SK-N-SH (cell line): ENCODE results near the gene NBPF4. TPM values are rescaled to one million over a fixed set of nuclear protein-coding genes. Genes with fewer than 3 reads are reported as not detected.

Source experiments
- CTCF ChIA-PET: fragments of 300-600, 350-600 bp; formaldehyde crosslinking; extraction: SDS; loops from one replicate; lab custom pipeline; 2021; lab: Yijun Ruan, JAX
- POLR2A ChIA-PET: fragments of 350-600 bp; sonication (Branson Sonifier 250); formaldehyde crosslinking; extraction: SDS; loops from one replicate; lab custom pipeline; 2020; ENCODE audit warnings: antibody characterized with exemption, inconsistent platforms; lab: Yijun Ruan, JAX
- DNase-seq: peaks from one replicate; pipeline ENCODE4 v3.0.0; 2012
- H2AFZ ChIP-seq: fragments of 200-600 bp; sonication (generic); 2 replicates; pipeline ENCODE4 v1.8.1; 2016; ENCODE audit warnings: antibody characterized with exemption, mild to moderate bottlenecking, low read depth
- H3F3A ChIP-seq: fragments of 200-600 bp; sonication (generic); replicated peaks from 2 replicates; pipeline ENCODE3; 2016; ENCODE audit warnings: antibody characterized with exemption, mild to moderate bottlenecking; ENCODE audit not compliant: insufficient read depth
- H3K27ac ChIP-seq, 2 experiments: fragments of 200-500 bp in 1 of 2; fragments of 200-600 bp in 1 of 2; sonication (Bioruptor generic) in 1 of 2; sonication (generic), shearing (Covaris generic) in 1 of 2; 2 replicates each; pipeline versions ENCODE4 v1.5.1 to v1.6.1; 2014 to 2016; ENCODE audit warnings: low read depth in 2 of 2, inconsistent platforms in 1 of 2, low read length in 1 of 2, mild to moderate bottlenecking in 1 of 2, mixed read lengths in 1 of 2
- H3K27me3 ChIP-seq: fragments of 200-600 bp; sonication (generic), shearing (Covaris generic); 2 replicates; pipeline ENCODE4 v1.6.1; 2016; ENCODE audit warnings: mixed run types; ENCODE audit not compliant: insufficient read depth
- H3K36me3 ChIP-seq, 2 experiments: fragments of 200-500 bp in 1 of 2; fragments of 200-600 bp in 1 of 2; sonication (Bioruptor generic) in 1 of 2; sonication (generic) in 1 of 2; replicated peaks in 1 of 2; 2 replicates each; pipeline versions ENCODE3 to v1.5.1; 2014 to 2016; ENCODE audit warnings: low read length in 1 of 2, mild to moderate bottlenecking in 1 of 2; ENCODE audit not compliant: insufficient read depth in 2 of 2, control insufficient read depth in 1 of 2
- H3K4me1 ChIP-seq, 2 experiments: fragments of 200-500 bp in 1 of 2; fragments of 200-600 bp in 1 of 2; sonication (Bioruptor generic) in 1 of 2; sonication (generic), shearing (Covaris generic) in 1 of 2; 2 replicates each; pipeline versions ENCODE4 v1.5.1 to v1.6.1; 2014 to 2016; ENCODE audit warnings: low read depth in 1 of 2, low read length in 1 of 2, mixed run types in 1 of 2; ENCODE audit not compliant: insufficient read depth in 2 of 2, control insufficient read depth in 1 of 2
- H3K4me2 ChIP-seq: fragments of 200-600 bp; sonication (generic), shearing (Covaris generic); 2 replicates; pipeline ENCODE4 v1.6.1; 2017; ENCODE audit warnings: mixed run types
- H3K4me3 ChIP-seq, 2 experiments: fragments of 200-500 bp in 1 of 2; fragments of 200-600 bp in 1 of 2; sonication (Bioruptor generic) in 1 of 2; sonication (generic), shearing (Covaris generic) in 1 of 2; 2 replicates each; pipeline versions ENCODE4 v1.5.1 to v1.8.1; 2014 to 2016; ENCODE audit warnings: low read depth in 2 of 2, inconsistent platforms in 1 of 2, low read length in 1 of 2, mild to moderate bottlenecking in 1 of 2, mixed read lengths in 1 of 2, moderate library complexity in 1 of 2
- H3K79me2 ChIP-seq: fragments of 200-600 bp; sonication (generic); 2 replicates; pipeline ENCODE4 v1.8.1; 2017; ENCODE audit warnings: mild to moderate bottlenecking; ENCODE audit not compliant: insufficient read depth
- H3K9ac ChIP-seq: fragments of 200-600 bp; sonication (generic); 2 replicates; pipeline ENCODE4 v1.6.1; 2017; ENCODE audit warnings: mixed run types
- H3K9me2 ChIP-seq: fragments of 200-600 bp; sonication (generic); 2 replicates; pipeline ENCODE4 v1.6.1; 2017; ENCODE audit warnings: mixed run types
- H3K9me3 ChIP-seq: fragments of 200-600 bp; sonication (generic); 2 replicates; pipeline ENCODE4 v1.6.1; 2017; ENCODE audit warnings: mixed run types, mild to moderate bottlenecking, moderate library complexity
- H4K20me1 ChIP-seq: fragments of 200-600 bp; sonication (generic); 2 replicates; pipeline ENCODE4 v1.6.1; 2017; ENCODE audit warnings: mild to moderate bottlenecking, mixed run types; ENCODE audit not compliant: insufficient read depth
- CHD2 ChIP-seq: fragments of 150-350 bp; IDR thresholded peaks from 2 replicates; pipeline ENCODE4 v1.6.1; 2018; ENCODE audit warnings: low read length; ENCODE audit not compliant: partially characterized antibody
- FOXM1 ChIP-seq: IDR thresholded peaks from 2 replicates; pipeline ENCODE4 v1.4.0; 2012; ENCODE audit warnings: low read depth, mild to moderate bottlenecking
- GABPA ChIP-seq: IDR thresholded peaks from 2 replicates; pipeline ENCODE4 v1.4.0; 2012; ENCODE audit warnings: low read depth, mild to moderate bottlenecking
- MXI1 ChIP-seq: IDR thresholded peaks from 2 replicates; pipeline ENCODE4 v1.6.1; 2012; ENCODE audit warnings: mild to moderate bottlenecking, low read depth, low read length, improper control_type of control experiment
- NFIC ChIP-seq: IDR thresholded peaks from 2 replicates; pipeline ENCODE4 v1.4.0; 2012; ENCODE audit warnings: borderline replicate concordance
- PBX3 ChIP-seq: IDR thresholded peaks from 2 replicates; pipeline ENCODE4; 2012
- RFX5 ChIP-seq: IDR thresholded peaks from 2 replicates; pipeline ENCODE4 v1.6.1; 2012; ENCODE audit warnings: mild to moderate bottlenecking, improper control_type of control experiment, low read length
- RXRA ChIP-seq: IDR thresholded peaks from 2 replicates; pipeline ENCODE4 v1.4.0; 2012; ENCODE audit warnings: low read depth, mild to moderate bottlenecking, borderline replicate concordance
- SMC3 ChIP-seq: IDR thresholded peaks from 2 replicates; pipeline ENCODE4 v1.6.1; 2012; ENCODE audit warnings: low read depth, low read length, improper control_type of control experiment
- TAF1 ChIP-seq: IDR thresholded peaks from 2 replicates; pipeline ENCODE4 v1.6.1; 2012; ENCODE audit warnings: low read depth, mild to moderate bottlenecking, low read length, moderate library complexity, borderline replicate concordance
- USF1 ChIP-seq: IDR thresholded peaks from 2 replicates; pipeline ENCODE4 v1.4.0; 2012; ENCODE audit warnings: low read depth, borderline replicate concordance
- WGBS: methylation state at CpG from one replicate; pipeline ENCODE4 v1.1.6; 2017; ENCODE audit warnings: low lambda C conversion rate; 5-methylcytosine and 5-hydroxymethylcytosine counted together
- polyA plus RNA-seq, 3 experiments: library from polyadenylated mRNA; depleted of rRNA; stranded (reverse); fragments of >200 nt; gene quantifications; 2 replicates each; pipeline ENCODE4 v1.2.3, GENCODE V29; 2012

NBPF4 gene
- polyA plus RNA-seq, 1 of the 3 experiments (the other 2 are of a cell fraction): not detected

DNA sequence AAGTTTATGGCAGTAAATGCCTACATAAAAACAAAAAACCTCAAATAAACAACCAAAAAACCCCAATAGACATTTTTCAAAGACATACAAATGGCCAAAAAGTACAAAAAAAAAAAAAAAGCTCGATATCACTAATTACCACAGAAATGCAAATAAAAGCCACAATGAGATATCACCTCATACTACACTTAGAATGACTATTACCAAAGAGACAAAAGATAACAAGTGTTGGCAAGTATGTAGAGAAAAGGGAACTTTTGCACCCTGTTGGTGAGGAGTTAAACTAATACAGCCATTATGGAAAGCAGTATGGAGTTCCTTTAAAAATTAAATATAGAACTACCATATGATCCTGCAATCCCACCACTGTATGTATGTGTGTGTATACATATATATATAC, 64.9 kb downstream of the NBPF4 start:
- peaks cover 42 to 82% of the 10 kb centered on the region in 2 experiments for H3K36me3 ChIP-seq

More for the DNA sequence above, 64.9 kb downstream of the NBPF4 start:
- no peaks in the 10 kb centered on the region for H3K27me3 ChIP-seq
- H3K4me2 ChIP-seq: no peak overlapping the region
- no peaks in the 10 kb centered on the region; the same call in 1 of the 2 replicates for H3K9me3 ChIP-seq
- H3K79me2 ChIP-seq: peaks cover 66% of the 10 kb centered on the region
- 0 out of 2 replicates have a peak, but pooled peaks cover 3% of the 10 kb centered on the region for H3K9me2 ChIP-seq
- ChIA-PET CTCF (no interaction called here), POLR2A (no interaction called here)
- H2AFZ ChIP-seq: no peak overlapping the region
- H3K4me3 ChIP-seq: no peak overlapping the region
- DNase-seq: no peak
- H3K27ac ChIP-seq: no peak overlapping the region
- H3F3A ChIP-seq: peaks cover 6% of the 10 kb centered on the region
- H3K4me1 ChIP-seq: peaks cover 0 to 2% of the 10 kb centered on the region in 2 experiments; a peak in 2 of 4 replicates
- H4K20me1 ChIP-seq: no peaks in the 10 kb centered on the region
- WGBS: 91% methylated on average over 1 of the region's 1 CpG
- TF ChIP-seq CHD2: no peak
- no peak for TF ChIP-seq RXRA
- TF ChIP-seq FOXM1: no peak
- TF ChIP-seq TAF1: no peak
- TF ChIP-seq USF1: no peak
- TF ChIP-seq GABPA: no peak
- no peak for TF ChIP-seq SMC3
- TF ChIP-seq NFIC: no peak
- no peak for TF ChIP-seq PBX3
- TF ChIP-seq MXI1: no peak
- TF ChIP-seq RFX5: no peak
- TF ChIP-seq, all 33 proteins: peak for 0
- no peak overlapping the region for H3K9ac ChIP-seq

Other genes with a start within 250 kb of the NBPF4 start
- 11.3 and 14.9 TPM in 2 replicates for gene SLC25A24, start 43.7 kb downstream of the NBPF4 start, polyA plus RNA-seq (2012; rRNA removed)
- gene NBPF6, start 206.3 kb upstream of the NBPF4 start, polyA plus RNA-seq (2012; rRNA removed): not detected in 2 replicates